Measurements from ENCODE around the gene ZNF320.
"Not testable (repeated sequence)": the region's sequence is repeated elsewhere in the genome, so short reads cannot be mapped to it uniquely, and the experiment has no call there.

Gene ZNF320

DNA sequence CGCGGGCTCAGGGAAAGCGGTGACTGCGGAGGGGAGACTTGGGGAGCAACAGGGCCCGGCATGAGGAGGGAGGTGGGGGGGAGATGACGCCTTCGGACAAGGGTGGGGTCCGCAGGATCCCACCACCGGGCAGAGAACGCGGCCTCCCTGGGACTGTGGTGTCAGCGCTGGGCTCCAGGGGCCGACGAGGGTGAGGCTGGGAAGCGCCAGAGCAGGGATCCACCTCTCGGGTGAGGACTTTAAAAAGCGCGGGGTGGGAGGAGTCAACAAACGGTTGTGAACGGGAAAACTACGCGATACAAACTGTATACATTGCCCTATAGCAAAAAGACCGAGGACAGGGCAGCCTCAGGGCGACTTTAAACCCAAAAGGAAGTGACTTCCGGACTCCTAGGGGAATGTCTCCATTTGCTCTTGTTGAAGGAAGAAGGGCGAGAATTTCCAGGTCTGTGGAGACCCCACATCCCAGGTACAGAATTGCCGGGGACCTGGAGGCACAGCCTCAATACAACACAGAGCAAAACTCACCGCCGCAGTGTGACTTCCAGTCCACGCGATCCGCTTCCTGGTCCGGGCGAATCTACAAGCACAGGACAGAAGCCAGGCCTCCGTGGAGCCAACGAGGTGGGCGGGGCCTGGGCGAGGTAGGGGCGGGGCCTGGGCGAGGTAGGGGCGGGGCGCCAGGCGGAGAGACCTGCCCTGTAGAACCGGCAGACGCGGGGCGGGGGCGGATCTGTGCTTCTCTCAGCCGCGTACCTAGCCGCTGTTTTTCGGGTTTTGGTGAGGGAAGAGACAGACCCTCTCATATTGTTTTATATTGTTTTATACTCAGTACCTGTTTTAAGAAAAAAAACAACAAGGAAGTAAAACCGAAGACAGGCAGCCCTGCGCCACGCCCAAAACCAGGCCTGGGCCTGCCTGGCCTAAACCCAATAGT is 25.7 kb upstream of the ZNF320 start, which contains the start of gene ZNF888:
Gene ZNF888 (minus strand): TSS at position 588 of the 937 bp plus-strand sequence. CDS start 5,555 bp downstream, outside the sequence.
- DNase-seq (ENCODE audit: low spot score) = peak; percentile 87

DNA sequence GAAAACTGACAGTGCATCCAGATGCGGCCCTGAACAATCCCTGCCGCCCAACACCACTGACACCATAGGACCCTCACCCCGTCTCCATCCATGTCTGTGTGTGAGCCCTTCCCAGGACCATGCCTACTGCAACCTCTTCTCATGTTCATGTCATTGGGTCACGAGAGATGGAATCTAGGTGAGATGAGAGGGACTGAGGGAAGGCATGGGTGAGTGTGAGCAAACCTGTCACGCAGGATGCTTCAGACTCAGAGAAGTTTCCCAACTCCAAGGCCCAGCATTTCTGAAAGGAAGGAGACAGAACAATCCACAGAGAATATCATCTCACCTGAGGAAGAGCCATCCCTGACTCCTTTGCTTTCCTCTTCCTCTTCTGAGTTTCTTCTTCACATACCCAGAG is 20.1 kb upstream of the ZNF320 start:
- no peak for DNase-seq (ENCODE audit: low spot score)

DNA sequence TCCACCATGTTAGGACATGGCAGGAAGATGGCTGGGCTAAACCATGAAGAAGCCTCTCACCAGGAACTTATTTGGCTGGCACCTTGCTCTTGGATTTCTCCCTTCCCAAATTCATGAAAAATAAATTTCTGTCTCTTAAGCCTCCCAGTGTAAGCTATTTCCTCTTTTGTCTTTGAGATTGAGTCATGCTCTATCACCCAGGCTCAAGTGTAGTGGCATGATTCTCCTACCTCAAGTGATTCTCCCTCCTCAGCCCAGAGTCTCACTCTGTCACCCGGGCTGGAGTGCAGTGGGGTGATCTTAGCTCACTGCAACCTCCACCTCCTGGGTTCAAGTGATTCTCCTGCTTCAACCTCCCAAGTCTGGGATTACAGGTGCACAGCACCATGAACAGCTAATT is 13.2 kb upstream of the ZNF320 start:
- no peak for DNase-seq (ENCODE audit: low spot score)

DNA sequence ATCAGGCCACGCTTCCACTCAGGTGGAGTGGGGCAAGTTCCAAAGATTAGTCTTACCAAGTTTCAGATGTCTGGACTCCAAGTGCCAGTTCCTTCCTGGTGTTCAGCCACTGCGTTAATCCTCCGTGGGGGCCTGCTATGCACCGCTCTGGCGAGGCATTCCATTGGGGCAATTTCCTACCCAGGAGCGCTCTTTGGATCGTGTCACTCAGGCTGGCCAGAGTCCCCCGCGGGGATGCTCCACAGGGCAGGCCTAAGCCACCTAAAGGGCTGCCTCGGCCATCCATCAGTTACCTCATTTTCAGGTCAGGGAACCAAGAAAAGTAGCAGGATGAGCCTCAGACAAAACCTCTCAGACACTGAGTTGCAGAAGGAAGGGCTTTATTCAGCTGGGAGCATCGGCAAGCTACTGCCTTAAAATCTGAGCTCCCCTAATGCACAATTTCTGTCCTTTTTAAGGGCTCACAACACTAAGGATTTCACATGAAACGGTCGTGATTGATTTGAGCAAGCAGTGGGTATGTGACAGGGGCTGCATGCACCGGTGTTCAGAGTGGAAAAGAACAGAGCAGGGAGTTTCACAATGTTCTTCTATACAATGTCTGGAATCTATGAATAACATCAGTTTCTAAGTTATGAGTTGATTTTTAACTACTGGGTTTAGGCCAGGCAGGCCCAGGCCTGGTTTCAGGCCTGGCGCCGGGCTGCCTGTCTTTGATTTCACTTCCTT is 6.8 kb upstream of the ZNF320 start:
- DNase-seq (ENCODE audit: low spot score) = not testable (repeated sequence)

- DNase-seq (ENCODE audit: low spot score) = no peak
These were observed 4.4 kb upstream of the ZNF320 start for GRCh38 chr19:52901842-52902241.

GRCh38 chr19:52898596-52898995 is 1.2 kb upstream of the ZNF320 start:
- DNase-seq (ENCODE audit: low spot score) = not testable (repeated sequence)

GRCh38 chr19:52898101-52898500 is 666 bp upstream of the ZNF320 start:
- DNase-seq (ENCODE audit: low spot score) = no peak

- peak; percentile 32 for DNase-seq (ENCODE audit: low spot score)
These were observed 851 bp downstream of the ZNF320 start for GRCh38 chr19:52896431-52897137.

GRCh38 chr19:52891336-52891735 is 6.1 kb downstream of the ZNF320 start:
- DNase-seq (ENCODE audit: low spot score) = no peak

DNA sequence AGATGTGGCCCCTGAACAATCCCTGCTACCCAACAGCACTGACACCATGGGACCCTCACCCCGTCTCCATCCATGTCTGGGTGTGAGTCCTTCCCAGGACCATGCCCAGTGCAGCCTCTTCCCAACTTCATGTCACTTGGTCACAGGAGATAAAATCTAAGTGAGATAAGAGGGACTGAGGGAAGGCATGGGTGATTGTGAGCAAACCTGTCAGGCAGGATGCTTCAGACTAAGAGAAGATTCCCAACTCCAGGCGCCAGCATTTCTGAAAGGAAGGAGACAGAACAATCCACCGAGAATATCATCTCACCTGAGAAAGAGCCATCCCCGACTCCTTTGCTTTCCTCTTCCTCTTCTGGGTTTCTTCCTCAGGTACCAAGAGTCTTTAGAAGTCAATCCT is 7.5 kb downstream of the ZNF320 start:
- no peak for DNase-seq (ENCODE audit: low spot score)

DNA sequence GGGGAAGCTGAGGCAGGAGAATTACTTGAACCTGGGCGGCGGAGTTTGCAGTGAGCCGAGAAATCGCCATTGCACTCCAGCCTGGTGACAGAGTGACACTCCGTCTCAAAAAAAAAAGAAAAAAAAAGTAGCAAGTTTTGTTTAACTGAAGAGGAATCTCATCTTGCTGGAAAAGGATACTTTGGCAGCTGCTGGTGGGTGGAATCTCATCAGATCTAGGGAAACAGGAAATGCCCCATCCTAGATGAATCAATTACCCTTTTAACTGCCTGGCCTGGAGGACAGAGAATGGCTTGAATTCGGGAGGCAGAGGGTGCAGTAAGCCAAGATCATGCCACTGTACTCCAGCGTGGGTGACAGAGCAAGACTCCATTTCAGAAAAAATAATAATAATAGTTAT is 8.4 kb downstream of the ZNF320 start:
- DNase-seq (ENCODE audit: low spot score) = no peak

- DNase-seq (ENCODE audit: low spot score) = no peak
These were observed 16.5 kb downstream of the ZNF320 start for GRCh38 chr19:52880895-52881389.

DNA sequence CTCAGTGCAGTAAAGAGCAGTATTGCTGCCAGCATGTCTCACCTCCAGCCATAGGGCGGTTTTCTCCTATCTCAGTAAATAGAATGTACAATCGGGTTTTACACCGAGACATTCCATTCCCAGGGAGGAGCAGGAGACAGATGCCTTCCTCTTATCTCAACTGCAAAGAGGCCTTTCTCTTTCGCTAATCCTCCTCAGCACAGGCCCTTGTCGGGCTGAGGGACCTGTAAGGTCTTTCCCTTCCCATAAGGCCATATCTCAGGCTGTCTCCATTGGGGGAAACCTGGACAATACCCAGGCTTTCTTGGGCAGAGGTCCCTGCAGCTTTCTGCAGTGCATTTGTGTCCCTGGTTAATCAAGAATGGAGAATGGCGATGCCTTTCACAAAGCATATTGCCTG is 24.4 kb downstream of the ZNF320 start:
- DNase-seq (ENCODE audit: low spot score) = not testable (repeated sequence)

GRCh38 chr19:52871466-52871865 is 26.0 kb downstream of the ZNF320 start:
- no peak for DNase-seq (ENCODE audit: low spot score)

- not testable (repeated sequence) for DNase-seq (ENCODE audit: low spot score)
These were observed 29.4 kb downstream of the ZNF320 start for GRCh38 chr19:52868031-52868430.

- peak; percentile 39 for DNase-seq (ENCODE audit: low spot score)
These were observed 39.9 kb downstream of the ZNF320 start, which contains the start of gene ZNF468 for GRCh38 chr19:52857378-52858191. TSS of gene ZNF468 (minus strand) at chr19:52857619. CDS start at chr19:52854272, 3,347 bp downstream.

GRCh38 chr19:52856540-52857377 is 40.7 kb downstream of the ZNF320 start:
- peak; percentile 5 for DNase-seq (ENCODE audit: low spot score)
